GM13977 (cell line): ENCODE data around the gene RSBN1L.

Source experiments
- DNase-seq: peaks from one replicate; pipeline ENCODE4 v3.0.0; 2012; ENCODE audit warnings: low spot score
- in situ Hi-C: fragments of 300-500 bp; cut with MboI; formaldehyde crosslinking; loops from one replicate; pipeline ENCODE4 v1.12.0; 2022; ENCODE audit warnings: low sequenced_read_pairs, low pct_unique_long_range_greater_than_20kb, mixed read lengths, inconsistent platforms; ENCODE audit not compliant: unreplicated experiment
- TF ChIP-seq, protein P1 (sequence below): IDR thresholded peaks from 2 replicates; pipeline ENCODE4 v1.5.1; 2012; ENCODE audit warnings: mild to moderate bottlenecking, control low read depth; ENCODE audit not compliant: insufficient read depth; ENCODE audit errors: extremely low read depth, missing control alignments

Gene RSBN1L

DNA sequence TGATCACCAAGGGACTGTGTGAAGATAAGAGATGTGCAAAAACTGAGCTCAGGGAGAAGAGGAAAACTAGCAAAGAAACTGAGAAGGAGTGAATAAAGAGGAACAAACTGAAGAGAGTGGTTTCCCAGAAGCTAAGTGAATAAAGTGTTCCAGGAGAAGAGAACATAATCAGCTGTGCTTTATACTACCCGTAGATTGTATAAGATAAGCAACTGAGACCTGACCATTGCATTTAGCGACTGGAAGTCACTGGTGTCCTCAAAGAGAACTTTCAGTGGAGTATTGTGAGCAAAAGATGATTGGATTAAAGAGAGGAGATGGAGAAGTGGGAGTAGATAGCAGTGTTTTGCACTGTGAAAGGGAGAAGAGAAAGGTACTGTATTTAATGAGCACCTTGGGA, 116.9 kb downstream of the RSBN1L start:
- in situ Hi-C loops = no loop called here
- no peak for DNase-seq
- TF ChIP-seq, protein P1, sequence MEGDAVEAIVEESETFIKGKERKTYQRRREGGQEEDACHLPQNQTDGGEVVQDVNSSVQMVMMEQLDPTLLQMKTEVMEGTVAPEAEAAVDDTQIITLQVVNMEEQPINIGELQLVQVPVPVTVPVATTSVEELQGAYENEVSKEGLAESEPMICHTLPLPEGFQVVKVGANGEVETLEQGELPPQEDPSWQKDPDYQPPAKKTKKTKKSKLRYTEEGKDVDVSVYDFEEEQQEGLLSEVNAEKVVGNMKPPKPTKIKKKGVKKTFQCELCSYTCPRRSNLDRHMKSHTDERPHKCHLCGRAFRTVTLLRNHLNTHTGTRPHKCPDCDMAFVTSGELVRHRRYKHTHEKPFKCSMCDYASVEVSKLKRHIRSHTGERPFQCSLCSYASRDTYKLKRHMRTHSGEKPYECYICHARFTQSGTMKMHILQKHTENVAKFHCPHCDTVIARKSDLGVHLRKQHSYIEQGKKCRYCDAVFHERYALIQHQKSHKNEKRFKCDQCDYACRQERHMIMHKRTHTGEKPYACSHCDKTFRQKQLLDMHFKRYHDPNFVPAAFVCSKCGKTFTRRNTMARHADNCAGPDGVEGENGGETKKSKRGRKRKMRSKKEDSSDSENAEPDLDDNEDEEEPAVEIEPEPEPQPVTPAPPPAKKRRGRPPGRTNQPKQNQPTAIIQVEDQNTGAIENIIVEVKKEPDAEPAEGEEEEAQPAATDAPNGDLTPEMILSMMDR = no peak

DNA sequence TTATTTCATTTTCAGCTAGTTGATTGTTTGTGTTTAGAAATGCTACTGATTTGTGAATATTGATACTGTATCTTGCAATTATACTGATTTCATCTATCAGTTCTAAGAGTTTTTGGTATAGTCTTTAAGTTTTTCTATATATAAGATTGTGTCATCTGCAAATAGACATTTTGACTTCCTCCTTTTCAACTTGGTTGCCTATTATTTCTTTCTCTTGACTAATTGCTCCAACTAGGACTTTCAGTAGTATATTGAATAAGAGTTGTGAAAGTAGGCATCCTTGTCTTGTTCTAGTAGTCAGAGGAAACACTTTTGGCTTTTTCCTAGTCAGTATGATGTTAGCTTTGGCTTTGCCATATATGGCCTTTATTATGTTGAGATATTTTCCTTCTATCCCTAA, 122.8 kb downstream of the RSBN1L start:
- TF ChIP-seq, protein P1 = no peak
- no peak for DNase-seq
- in situ Hi-C loops = no loop called here

DNA sequence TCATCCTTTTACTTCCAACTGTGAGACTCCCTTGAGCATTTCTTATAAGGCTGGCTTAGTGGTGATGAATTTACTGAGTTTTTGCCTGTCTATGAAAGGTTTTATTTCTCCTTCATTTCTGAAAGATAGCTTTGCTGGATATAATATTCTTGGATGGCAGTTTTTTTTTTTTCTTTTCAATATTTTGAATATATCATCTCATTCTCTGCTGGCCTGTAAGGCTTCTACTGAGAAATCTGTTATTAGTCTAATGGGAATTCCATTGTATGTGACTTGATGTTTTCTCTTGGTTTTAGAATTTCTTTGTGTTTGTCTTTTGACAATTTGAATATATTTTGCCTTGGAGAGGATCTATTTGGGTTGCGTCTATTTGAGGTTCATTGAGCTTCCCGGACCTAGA, 124.7 kb downstream of the RSBN1L start:
- in situ Hi-C loops = no loop called here
- TF ChIP-seq, protein P1 = no peak
- DNase-seq = no peak

DNA sequence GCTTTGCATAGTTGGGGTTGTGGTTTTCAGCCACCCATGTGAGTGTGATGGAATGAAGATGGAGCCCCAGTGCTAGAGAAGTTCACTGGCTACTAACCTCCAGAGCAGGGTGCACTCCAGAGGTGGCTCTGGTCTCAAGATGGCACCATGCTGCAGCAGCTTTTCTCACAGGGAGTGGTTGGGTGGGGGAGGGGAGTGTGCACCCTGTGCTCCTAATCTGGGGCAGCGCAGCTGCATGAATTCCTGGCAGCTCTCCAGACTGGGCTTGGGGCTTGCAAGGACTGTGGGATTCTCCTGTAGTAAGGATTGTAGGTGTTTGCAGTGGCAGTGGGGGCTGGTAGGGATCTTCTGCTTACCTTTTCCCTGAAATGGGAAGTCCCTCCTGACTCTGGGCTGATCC, 126.0 kb downstream of the RSBN1L start:
- no peak for DNase-seq
- TF ChIP-seq, protein P1 = no peak
- in situ Hi-C loops = no loop called here

DNA sequence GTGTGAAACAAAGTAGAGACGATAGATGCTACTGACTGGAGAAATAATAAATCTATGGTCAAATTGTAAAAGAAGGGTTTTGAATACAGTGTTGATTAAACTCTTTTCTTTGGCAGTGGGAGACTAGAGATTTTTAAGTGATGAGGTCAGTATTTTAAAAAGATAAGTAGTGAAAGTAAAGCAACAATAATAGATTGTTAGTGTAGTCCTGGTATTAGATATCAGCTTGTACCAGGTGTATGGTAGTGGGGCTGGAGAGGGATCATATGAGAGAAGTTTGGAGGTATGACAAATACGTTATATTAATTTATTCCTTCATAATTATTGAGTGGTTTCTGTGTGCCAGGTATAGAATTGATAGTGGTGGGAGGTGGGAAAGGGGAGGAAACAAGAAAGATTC, 127.5 kb downstream of the RSBN1L start:
- no peak for DNase-seq
- TF ChIP-seq, protein P1 = no peak
- in situ Hi-C loops = no loop called here

DNA sequence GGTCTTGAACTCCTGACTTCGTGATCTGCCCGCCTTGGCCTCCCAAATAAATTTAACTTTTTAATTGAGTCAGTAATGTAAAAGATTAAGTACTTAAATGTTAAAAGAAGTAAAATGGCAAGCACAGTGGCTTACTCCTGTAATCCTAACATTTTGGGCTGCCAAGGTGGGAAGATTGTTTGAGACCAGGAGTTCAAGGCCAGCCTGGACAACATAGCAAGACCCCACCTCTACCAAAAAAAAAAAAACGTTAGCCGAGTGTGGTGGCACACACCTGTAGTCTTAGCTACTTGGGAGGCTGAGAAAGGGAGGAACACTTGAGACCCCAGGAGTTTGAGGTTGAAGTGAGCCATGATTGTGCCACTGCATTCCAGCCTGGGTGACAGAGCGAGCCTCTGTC, 128.4 kb downstream of the RSBN1L start:
- TF ChIP-seq, protein P1 = no peak
- DNase-seq = no peak
- in situ Hi-C loops = no loop called here

DNA sequence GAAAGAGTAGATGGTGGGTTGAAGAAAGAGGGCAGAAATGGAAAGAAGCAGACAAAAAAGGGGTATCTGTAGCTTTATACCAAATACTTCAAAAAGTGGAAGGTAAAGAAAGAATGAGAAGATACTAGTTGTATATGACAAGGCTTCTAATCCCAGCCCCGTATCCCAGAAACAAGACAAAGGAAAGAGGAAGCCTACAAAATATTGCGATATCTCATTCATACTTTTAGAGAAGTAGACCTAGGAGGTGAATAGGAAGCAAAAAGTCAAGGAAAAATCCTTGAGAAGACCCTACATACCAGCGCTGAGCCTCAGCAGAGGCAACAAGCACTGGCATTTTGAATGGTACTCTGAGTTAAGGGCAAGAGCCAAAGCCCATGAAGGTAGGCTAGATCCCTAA, 128.9 kb downstream of the RSBN1L start:
- no peak for DNase-seq
- TF ChIP-seq, protein P1 = no peak
- in situ Hi-C loops = no loop called here
